ENCODE data around the gene CD274. TPM values are rescaled to one million over a fixed set of nuclear protein-coding genes. Genes with fewer than 3 reads are reported as not detected.

The CD274 gene
- total RNA-seq, 1 donor, result 1.1 TPM

DNA sequence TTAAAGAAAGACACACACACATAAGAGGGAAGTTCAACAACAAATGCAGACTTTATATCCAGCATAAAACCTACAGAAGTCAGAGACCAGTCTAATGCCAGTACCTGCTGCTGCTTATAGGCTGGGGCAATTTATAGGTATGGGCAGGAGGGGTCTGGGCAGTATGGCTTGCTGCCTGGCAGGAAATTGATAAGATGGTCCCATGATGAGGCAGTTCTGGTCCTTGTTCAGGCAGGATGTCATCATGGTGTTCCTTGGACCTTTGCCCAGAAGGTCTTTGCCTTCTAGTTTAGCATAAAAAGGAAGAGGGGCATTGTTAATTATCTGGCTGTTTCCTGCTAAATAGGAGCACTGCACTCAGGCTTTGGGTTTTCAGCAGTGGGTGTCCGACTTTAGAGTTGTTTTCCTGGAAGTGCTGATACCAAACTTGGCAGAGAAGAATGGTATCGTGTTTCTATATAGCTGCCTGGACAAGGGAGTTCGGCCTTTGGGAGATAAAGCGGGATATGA is 49.6 kb downstream of the CD274 start:
- peak; percentile 56 for DNase-seq (ENCODE audit: low read depth)
- TF ChIP-seq, protein P1, sequence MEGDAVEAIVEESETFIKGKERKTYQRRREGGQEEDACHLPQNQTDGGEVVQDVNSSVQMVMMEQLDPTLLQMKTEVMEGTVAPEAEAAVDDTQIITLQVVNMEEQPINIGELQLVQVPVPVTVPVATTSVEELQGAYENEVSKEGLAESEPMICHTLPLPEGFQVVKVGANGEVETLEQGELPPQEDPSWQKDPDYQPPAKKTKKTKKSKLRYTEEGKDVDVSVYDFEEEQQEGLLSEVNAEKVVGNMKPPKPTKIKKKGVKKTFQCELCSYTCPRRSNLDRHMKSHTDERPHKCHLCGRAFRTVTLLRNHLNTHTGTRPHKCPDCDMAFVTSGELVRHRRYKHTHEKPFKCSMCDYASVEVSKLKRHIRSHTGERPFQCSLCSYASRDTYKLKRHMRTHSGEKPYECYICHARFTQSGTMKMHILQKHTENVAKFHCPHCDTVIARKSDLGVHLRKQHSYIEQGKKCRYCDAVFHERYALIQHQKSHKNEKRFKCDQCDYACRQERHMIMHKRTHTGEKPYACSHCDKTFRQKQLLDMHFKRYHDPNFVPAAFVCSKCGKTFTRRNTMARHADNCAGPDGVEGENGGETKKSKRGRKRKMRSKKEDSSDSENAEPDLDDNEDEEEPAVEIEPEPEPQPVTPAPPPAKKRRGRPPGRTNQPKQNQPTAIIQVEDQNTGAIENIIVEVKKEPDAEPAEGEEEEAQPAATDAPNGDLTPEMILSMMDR (IDR thresholded peaks at IDR 0.05; ENCODE audit: insufficient read depth, low read length), result no peak
- no peak overlapping the region for H3K4me3 ChIP-seq (ENCODE audit: low read depth, low read length)

DNA sequence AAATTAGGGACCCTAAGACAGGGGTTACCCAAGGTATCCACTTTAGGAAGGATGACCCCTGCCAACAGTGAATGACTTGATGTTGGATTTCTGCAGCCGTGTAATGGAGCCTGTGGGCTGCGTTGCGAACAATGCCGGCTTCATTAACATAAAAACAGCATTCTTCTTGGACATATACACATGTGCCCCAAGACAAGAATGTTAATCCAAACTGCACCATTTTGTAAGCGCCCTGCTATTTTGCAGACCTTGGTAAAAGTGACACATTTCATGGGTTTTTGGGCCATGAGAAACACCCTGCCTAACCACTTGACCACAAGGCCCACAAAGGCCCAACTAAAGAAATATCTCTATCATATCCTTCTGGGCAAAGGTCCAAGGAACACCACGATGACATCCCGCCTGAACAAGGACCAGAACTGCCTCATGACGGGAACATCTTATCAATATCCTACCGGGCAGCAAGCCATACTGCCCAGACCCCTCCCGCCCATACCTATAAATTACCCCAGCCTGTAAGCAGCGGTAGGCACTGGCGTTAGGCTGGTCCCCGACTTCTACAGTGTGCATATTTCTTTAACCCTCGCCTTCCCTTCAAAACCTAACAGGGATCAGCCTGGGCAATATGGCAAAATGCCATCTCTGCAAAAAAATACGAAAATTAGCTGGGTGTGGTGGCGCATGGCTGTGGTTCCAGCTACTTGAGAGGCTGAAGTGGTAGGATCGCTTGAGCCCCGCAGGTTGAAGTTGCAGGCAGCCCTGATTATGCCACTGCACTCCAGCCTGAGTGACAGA is 50.3 kb downstream of the CD274 start:
- DNase-seq (ENCODE audit: low read depth), result peak; percentile 65
- TF ChIP-seq, protein P1 (IDR thresholded peaks at IDR 0.05; ENCODE audit: insufficient read depth, low read length), result no peak
- no peak overlapping the region for H3K4me3 ChIP-seq (ENCODE audit: low read depth, low read length)

DNA sequence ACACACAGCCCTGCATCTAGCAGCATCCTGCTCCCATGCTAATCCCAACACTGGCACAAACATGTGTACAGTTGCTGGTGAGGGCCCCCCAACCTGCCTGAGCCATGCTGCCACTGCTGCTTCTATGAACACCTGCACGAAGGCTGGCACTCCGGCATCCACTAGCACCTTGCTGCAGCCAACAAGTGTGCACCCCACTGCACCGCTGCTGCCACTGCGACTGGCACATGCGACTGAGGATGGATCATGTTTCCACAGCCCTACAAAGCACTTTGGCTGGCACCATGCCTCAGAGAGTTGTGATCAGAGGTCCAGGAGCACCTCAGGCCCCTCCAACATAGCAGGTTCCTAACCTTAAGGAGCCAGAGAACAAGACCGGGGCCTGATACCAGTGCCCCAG is 52.2 kb downstream of the CD274 start:
- TF ChIP-seq, protein P1 (IDR thresholded peaks at IDR 0.05; ENCODE audit: insufficient read depth, low read length), result no peak
- no peak for DNase-seq (ENCODE audit: low read depth)
- H3K4me3 ChIP-seq (ENCODE audit: low read depth, low read length), result no peak overlapping the region

DNA sequence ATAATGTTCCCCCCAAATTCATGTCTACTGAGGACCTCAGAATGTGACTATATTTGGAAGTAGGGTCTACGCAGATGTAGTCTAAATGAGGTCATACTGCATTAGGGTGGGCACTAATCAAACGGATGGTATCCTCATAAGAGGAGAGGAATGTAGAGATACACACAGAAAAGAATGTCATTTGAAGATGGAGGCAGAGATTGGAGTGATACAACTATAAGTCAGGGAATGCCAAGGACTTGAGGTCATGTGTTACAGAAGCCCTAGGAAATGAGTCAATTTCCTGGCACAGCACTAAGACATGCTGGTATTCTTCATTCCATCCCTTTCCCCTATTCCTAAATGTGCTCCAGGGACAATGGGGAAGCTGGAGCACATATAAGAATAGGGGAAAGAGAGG is 59.2 kb downstream of the CD274 start:
- TF ChIP-seq, protein P1 (IDR thresholded peaks at IDR 0.05; ENCODE audit: insufficient read depth, low read length), result no peak
- no peak overlapping the region for H3K4me3 ChIP-seq (ENCODE audit: low read depth, low read length)
- peak; percentile 95 for DNase-seq (ENCODE audit: low read depth)

DNA sequence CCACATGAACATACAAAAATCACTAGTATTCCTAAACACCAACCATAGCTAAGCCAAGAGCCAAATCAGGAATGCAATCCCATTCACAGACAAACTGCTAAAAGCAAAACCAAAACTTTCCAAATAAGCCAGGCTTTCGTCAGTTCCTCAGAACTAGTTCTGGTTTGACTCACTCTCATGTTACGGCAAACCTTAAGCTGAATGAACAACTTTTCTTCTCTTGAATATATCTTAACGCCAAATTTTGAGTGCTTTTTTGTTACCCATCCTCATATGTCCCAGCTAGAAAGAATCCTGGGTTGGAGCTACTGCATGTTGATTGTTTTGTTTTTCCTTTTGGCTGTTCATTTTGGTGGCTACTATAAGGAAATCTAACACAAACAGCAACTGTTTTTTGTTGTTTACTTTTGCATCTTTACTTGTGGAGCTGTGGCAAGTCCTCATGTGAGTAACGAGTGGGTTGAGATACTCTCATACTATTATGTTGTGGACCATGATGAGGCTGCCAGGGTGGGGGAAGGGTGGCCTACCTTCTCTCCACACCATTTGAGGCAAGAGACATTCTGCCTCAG is 60.1 kb downstream of the CD274 start, which contains the start of gene PDCD1LG2:
PDCD1LG2 (plus strand) TSS at position 172 of the 572 bp plus-strand sequence. CDS start 12,016 bp downstream, outside the sequence.
- peak within 1 kb of the TSS; percentile 65 for H3K4me3 ChIP-seq (ENCODE audit: low read depth, low read length)
- TF ChIP-seq, protein P1 (IDR thresholded peaks at IDR 0.05; ENCODE audit: insufficient read depth, low read length), result no peak
- DNase-seq (ENCODE audit: low read depth), result peak; percentile 87

DNA sequence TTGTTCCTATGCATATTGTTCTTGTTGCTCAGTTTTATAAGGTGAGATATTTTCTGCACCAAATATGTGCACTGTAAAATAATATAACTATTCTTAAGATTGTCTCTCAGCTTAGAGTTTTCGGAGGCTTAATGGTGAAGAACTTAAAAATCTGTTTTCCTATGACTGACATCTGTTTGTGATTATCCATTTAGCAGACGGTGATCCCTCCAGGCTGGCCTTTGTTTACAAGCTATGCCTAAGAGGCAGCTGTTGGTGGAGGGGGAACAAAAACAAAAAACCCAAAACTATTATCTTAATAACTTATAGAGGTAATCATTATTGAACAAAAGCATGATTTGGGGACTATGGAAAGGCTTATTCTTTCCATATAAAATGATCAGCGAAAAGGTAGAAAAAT is 60.6 kb downstream of the CD274 start:
- TF ChIP-seq, protein P1 (IDR thresholded peaks at IDR 0.05; ENCODE audit: insufficient read depth, low read length), result no peak
- no peak for DNase-seq (ENCODE audit: low read depth)
- peak overlapping the region; percentile 65 for H3K4me3 ChIP-seq (ENCODE audit: low read depth, low read length)
